CD4-positive, alpha-beta T cell treated with Interleukin-2 at 100 ng/mL for 4 hours (primary cell): ENCODE results near the gene ANO2.
"Not testable (repeated sequence)": the region's sequence is repeated elsewhere in the genome, so short reads cannot be mapped to it uniquely, and the experiment has no call there.

Experiments used
- DNase-seq: peaks from one replicate; pipeline ENCODE4 v3.0.0-alpha.2; 2020; ENCODE audit warnings: low spot score

The ANO2 gene

GRCh38 chr12:5723071-5723470 is 222.0 kb downstream of the ANO2 start:
- no peak for DNase-seq

- DNase-seq: no peak
These were observed 224.6 kb downstream of the ANO2 start for GRCh38 chr12:5720381-5721005.

GRCh38 chr12:5718680-5719079 is 226.4 kb downstream of the ANO2 start:
- DNase-seq: no peak

- no peak for DNase-seq
These were observed 227.0 kb downstream of the ANO2 start for GRCh38 chr12:5718073-5718472.

- DNase-seq: no peak
These were observed 228.1 kb downstream of the ANO2 start for GRCh38 chr12:5716976-5717375.

GRCh38 chr12:5716201-5716600 is 228.9 kb downstream of the ANO2 start:
- DNase-seq: no peak

GRCh38 chr12:5715021-5715420 is 230.0 kb downstream of the ANO2 start:
- no peak for DNase-seq

- no peak for DNase-seq
These were observed 231.4 kb downstream of the ANO2 start for GRCh38 chr12:5713599-5714081.

- no peak for DNase-seq
These were observed 234.7 kb downstream of the ANO2 start for GRCh38 chr12:5710260-5710878.

GRCh38 chr12:5708371-5708770 is 236.7 kb downstream of the ANO2 start:
- no peak for DNase-seq

GRCh38 chr12:5706247-5706646 is 238.8 kb downstream of the ANO2 start:
- DNase-seq: no peak

GRCh38 chr12:5705791-5706190 is 239.3 kb downstream of the ANO2 start:
- DNase-seq: no peak

- no peak for DNase-seq
These were observed 250.2 kb downstream of the ANO2 start for GRCh38 chr12:5694759-5695409.

- no peak for DNase-seq
These were observed 252.2 kb downstream of the ANO2 start for GRCh38 chr12:5692850-5693249.

- no peak for DNase-seq
These were observed 253.1 kb downstream of the ANO2 start for GRCh38 chr12:5691943-5692342.

GRCh38 chr12:5690240-5690639 is 254.8 kb downstream of the ANO2 start:
- DNase-seq: no peak

GRCh38 chr12:5689773-5690172 is 255.3 kb downstream of the ANO2 start:
- no peak for DNase-seq

- DNase-seq: no peak
These were observed 256.8 kb downstream of the ANO2 start for GRCh38 chr12:5688226-5688625.

GRCh38 chr12:5685935-5686334 is 259.1 kb downstream of the ANO2 start:
- no peak for DNase-seq

- no peak for DNase-seq
These were observed 260.1 kb downstream of the ANO2 start for GRCh38 chr12:5684989-5685388.

- no peak for DNase-seq
These were observed 262.5 kb downstream of the ANO2 start for GRCh38 chr12:5682581-5682980.

GRCh38 chr12:5678176-5678575 is 266.9 kb downstream of the ANO2 start:
- DNase-seq: no peak

GRCh38 chr12:5669624-5670023 is 275.4 kb downstream of the ANO2 start:
- DNase-seq: not testable (repeated sequence)
